Measurements from ENCODE around the gene ZNF526.
A peak's percentile ranks its signal among the peaks of the same experiment; 100 is the strongest.
"Not testable (repeated sequence)": the region's sequence is repeated elsewhere in the genome, so short reads cannot be mapped to it uniquely, and the experiment has no call there.

The ZNF526 gene

DNA sequence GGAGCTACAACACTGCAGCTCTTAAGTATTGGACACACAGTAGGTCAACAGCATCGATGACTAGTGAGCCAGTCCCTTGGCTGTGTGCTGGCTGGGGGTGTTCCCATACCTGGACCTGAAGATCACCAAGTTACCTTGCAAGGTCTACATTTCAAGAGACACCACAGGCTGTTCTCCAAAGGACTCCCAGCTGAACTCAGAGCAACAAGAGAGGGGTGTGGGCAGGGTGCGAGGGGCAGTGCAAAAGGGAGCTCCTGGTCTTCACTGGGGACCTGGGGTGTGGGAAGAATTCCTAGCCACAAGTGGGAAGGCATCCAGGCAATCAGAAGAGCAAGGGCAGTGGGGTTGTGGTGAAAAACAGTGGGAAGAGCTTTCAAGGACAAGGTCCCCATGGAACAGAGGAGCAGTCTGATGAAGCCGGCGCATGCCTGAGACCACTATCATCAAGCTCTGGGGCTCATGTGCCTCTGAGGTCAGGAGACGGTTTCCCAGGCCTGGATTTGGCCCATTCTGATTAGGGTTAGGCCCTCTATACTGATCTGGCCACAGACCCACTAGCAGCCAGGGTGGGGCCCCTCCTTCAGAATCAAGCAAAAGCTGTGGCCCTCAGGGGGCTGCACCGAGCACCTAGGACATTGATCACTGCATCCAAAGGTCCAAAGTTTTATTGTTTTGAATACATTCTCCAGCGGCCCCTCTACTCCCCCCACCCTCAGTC, 27.0 kb downstream of the ZNF526 start:
- DNase-seq, result no peak

DNA sequence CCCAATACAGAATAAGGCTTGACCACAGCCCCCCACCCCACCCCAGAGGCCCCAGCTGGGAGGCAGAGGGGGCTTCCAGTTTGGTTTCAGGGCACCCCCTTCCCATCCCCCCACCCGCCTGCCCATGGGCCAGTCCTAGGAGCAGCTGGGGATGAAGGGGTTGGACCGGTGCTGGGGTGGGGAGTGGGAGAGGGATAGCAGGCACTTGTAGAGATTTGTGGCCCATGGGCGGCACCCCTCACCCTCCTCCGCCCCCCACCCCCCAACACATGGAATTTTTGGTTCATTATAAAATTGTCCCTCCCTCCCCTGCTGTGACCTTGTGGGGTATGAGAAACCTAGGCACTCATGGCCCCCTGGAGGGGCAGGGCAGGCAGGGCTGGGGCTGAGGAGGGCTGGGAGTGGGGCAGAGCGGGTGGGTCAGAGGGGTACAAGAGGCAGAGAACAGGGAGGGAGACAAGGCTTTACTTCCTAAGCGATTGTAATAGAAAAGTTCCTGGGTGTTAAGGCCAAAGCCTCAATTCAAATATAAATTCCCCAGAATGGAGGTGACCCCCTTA, 27.6 kb downstream of the ZNF526 start:
- no peak for DNase-seq

DNA sequence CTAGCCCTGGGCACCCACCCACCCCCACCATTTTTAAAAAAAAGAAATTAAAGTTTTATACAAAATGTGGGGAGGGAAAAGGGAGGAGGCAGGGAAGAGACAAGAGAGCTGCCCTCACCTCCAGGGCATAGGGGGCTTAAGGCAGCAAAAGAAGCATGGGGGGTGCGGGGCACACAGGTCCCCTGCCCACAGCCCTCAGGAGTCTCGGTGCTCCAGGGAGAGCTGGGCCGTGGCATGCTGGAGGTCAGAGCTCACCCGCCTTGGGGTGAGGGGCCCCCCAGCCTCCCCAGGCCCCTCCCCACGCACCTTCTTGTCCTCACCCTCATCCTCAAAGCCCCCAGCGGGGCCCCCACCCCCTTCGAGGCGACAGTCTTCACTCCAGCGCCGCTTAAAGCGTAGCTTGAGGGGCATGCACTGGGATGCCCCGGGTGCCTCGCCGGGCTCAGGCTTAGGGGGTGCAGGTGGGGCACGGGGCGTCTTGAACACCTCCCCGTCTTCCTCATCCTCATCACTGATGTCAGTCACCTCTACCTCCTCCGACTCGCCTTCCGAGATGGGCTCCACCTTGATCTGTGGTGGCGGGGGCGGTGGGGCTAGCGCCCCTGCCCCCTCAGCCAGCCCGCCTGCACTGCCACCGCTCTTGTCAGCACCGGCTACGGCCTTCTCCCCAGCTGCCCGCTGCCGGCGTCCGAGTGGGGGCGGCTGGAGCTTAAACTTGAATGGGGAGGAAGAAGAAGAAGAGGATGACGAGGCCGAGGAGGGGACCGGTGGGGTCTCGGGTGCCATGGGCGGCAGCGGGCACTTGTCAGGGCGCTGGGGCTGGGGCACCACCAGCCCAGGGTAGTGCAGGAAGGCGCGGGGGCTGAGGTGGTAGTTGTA, 28.4 kb downstream of the ZNF526 start:
- no peak for DNase-seq

DNA sequence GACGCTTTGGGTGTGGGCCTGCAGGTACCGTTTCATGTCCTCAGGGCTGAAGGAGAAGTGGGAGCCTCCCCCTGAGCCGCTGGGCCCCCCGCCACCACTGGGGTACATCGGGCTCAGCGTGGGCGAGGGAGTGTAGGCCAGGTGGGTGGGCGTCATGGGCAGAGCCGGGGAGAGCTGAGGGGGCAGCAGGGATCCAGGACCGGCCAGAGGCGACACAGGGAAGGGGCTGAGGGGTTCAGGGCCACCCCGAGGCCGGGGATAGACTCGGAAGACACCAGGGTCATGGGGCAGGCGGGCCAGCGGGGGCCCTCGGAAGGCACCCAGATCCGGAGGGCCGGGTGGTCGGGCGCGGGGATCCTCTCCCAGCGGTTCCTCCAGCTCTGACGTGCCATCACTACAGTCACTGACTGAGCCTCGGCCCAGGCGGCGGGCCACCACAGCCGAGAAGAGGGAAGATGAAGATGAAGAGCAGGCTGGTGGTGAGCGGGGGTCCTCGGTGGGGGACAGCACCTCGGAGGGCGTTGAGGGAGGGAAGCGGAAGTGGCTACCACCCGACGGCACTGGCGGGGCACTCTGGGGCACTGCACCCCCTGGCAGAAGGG, 29.1 kb downstream of the ZNF526 start:
- no peak for DNase-seq

DNA sequence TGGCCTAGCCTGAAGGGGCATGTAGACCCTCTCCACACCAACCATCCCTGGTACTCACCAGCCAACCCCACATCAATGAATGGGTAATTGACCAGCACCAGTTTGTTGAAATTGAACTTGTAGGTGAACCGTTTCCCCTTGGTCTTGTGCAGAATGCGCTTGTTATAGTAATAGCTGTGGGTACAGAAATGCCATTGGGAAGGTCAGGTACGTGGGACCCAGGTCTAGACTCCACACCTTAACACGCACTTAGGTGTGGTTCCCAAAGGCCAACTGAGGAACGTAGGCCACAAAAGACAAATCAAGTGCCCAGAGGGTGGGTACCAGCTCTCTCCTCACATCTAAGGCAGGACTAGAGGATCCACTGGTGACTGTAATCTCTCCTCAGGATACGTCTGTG, 29.7 kb downstream of the ZNF526 start:
- DNase-seq, result no peak

DNA sequence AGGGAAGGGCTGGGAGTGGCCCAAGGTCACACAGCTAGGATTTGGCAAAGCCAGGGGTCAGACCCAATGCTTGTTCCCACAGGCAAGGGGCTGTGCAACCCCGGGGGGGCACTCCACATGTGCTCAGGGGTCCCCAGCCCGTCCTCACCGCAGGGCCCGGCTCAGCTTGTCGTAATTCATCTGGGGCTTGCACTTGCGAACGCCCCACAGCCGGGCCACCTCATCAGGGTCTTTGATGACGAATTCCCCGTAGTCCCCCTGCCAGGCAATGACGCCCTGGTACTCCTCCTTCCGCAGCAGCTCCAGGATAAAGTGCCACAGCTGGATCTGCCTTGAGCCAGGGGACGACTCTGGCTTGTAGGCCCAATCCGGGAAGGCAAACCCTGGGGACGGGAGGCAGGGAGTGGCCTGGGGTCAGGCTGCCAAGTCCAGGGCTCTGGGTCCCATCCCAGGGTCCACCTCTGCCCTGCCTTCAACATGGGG, 30.1 kb downstream of the ZNF526 start:
- no peak for DNase-seq

DNA sequence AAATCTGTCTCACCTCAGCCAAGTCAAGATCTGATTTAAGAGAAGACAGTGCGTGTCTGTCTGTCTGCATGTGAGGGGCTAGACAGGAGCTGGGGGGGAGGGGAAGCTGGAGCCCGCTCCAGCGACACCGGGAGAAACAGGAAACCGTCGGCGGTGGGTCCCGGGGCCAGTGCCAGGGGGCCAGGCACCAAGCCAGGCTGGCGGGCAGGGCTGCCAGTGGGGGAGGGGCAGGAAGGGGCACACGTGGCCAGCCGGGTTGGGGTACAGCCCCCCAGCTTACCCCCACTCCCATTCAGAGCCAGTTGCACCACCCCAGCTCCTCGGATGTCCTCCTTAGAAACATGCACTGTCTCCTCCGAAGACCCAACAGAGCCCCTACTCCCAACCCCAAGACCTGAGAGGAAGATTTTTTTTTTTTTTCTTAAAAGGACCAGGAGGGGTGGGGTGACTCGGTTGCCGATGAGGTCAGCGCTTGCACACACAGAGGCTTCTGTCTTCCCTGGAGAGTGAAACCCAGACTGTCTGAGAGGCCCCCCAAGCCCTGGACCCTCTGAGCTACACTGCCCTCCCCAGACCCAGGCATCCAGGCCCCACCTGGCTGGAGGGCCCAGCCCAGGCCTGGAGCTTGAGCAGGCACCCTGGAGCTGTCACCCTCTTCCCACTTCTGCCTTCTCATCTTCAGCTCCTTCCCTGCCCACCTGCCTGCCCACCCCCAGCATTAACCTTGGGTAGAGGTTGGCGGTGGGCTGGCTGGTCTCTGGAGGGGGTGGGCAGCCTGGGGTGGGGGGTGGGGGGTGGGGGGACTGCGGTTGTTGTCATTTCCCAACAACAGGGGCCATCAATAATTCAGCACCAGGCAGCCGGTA, 30.8 kb downstream of the ZNF526 start:
- no peak for DNase-seq

DNA sequence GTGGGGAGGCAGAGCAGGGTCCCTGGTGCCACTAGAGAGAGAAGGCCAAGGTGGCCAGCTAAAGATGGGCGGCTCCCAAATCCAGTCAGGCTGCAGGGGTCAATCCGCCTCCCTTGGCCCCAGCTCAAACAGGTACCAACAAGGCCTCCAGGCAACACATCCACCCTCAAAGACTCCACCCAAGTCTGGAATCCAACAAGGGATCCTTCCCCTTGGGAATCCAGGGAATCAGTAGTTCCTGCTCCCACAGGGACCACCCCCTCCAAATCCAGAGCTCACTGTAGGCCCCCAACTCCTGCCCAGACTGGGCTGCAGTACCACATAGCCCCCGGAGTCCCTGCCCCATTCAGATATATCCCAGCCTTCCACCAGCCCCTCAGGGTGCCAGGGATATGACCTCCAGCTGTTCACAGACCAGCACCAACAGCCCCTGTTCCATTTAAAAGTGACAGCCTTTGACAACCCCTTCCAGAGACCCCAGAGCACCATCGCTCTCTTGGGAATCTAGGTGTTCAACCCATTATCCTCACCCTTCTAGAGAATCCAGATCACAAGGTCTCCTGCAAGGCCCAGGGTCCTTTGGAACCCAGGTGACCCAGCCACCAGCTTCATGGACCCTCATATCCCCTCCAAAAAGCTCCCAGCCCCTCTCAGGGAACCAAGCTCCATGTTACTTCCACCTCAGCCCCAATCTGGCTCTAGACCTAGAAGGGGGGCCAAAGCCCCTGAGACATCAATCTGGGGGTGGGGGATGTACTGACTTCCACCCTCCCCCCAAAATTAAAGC, 31.7 kb downstream of the ZNF526 start:
- DNase-seq, result no peak

DNA sequence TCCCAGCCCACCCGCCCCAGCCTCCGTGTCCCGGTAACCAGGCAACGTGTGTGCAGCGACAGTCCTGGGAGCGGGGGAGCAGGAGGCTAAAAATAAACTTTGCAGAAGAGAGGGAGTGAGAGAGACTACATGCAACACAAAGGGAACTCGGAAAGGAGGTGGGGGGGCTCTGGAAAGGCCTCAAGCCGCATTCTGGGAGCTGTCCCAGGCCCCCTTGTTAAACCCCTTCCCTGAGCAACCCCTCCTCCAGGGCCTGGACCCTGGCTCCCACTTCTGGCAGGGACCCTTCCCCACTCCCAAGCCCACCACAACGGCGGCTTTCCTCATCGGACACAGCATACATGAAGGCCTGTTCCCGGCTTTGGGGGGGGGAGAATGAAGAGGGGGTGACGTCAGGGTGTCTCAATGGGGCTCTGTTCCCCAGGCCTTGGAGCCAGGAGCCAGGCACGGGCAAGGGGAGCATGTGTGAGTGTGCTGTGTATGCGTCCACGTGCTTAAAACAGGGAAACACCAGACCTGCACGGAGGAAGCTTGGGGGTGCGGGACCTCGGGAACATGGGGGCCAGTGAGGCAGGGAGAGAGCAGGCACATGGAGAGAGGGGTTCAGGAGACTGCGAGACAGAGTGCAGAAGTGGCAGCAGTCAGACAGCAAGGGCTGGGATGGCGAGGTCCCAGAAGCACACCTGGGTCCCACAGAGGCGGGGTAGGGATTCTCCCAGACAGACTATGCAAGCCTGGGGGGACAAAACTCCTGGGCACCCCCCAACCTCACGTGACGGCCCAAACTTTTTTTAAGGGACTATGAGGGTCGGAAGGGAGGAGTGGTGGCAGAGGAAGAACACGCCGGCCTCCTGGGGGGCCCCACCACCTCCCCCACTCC, 32.5 kb downstream of the ZNF526 start:
- no peak for DNase-seq

DNA sequence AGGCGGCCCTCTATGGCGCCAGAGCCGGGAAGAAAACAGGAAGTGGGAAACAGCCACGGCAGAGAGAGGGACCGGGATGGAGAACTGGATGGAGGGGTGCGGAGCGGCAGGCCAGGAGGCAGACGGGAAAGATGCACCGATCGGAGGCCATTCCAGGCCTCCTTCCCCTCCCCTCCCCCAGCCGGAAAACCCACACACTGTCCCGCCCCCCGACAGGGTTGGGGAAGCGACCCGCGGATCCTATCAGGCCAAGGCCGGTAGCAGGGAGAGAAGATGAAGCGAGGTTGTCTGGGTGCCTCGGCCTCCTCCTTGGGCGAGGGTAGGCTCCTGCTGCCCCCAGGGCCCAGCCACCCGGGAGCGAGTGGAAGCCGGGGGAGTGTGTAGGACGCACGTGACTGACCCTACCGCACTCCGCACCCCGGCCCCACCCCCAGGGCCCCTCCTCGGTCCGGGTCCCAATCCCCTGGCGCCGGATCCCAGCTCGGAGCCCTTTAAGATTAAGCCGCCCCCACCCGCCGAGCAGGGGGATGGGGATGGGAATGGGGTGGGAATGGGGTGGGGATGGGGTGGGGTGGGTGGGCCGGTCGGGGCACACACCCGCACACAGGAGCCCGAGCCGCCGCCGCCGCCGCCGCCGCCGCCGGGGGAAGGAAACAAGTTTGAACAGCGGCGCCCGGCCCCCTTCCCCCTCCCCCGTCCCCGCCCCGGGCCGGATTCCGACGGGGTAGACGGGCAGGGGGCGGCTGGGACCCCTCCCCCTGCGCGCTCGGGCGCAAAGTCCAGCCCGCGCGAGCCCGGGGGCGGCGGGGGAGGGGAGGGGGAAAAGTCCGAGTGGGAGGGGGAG, 33.4 kb downstream of the ZNF526 start:
- DNase-seq, result no peak

DNA sequence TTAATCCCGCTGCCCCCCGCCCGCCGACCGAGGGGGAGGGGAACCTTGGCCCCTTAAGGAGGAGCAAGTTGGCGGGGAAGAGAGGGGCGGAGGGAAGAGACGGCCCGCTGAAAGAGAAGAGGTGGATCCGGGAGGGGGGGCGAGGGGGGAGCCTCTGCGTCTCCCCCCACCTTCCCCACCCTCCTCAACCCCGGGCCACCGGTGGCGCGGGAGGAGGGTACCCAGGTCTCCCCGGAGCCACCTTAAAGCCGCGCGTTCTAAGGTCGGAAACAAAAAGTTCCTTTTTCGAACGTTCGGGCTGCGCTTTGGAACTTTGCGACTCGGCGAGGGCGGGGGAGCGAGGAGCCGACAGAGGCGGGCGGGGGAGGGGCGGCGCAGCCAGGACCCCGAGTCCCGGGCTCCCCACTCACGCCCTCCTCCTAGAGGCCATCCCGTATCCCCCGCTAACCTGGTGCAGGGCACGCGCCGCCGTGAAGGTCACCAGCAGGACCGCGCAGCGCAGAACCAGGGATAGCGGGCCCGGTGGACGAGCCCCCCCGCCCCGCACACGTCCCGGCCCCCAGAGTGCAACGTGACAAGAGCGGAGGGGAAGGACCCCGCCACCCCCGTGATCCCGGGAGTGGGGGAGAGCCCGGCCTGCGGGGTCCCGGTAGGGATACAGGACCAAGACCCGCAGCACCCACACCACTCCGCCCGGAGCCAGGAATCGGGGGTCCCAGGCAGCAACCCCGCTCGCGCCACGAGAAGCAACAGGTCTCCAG, 34.2 kb downstream of the ZNF526 start:
- DNase-seq, result no peak

DNA sequence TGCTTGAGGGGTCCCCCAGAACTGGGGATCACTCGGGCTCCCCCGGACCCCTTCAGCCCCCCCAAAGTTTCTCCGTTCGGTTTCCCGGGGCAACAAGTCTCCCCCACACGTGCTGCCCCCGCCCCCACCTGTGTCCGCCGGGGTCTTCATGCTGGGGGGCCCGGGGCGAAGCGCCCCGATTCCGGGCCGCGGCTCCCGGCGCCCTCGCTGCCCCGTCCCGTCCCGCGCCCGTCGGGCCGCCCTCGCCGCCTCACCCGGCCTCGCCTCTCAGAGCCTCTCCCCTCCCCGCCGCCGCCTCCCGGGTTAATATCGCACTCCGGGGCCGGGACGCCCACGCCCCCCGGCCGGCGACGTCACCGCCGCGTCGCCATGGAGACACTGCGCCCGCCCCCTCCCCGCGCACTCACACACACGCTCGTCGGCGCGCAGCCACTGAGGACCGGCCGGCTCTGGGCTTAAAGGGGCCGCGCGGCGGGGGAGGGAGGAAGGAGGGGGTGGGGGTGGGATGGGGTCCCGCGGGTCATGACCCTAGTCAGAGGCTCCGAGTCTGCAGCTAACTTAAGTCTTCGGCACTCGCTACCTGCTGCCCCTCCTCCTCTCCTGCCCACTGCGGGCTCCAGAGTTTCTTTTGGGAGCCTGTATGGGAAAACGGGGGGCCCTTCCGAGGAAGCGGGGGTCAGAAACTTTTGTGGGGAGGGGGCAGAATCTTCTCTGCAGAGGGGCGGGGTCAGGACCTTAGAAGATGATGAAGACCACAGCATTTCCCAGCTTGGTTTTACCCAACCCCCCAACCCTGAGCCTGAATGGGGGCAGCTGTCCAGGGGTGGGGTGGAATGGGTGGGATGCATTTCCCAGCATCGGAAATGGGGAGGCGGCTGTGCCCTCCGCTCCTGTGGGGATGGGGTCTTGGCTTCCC, 35.0 kb downstream of the ZNF526 start, which contains the start of gene ERF:
Gene ERF, minus strand, starts transcription at position 279 of the 916 bp plus-strand sequence. Its CDS starts 129 bp downstream, at position 150.
- peak; percentile 25 for DNase-seq

DNA sequence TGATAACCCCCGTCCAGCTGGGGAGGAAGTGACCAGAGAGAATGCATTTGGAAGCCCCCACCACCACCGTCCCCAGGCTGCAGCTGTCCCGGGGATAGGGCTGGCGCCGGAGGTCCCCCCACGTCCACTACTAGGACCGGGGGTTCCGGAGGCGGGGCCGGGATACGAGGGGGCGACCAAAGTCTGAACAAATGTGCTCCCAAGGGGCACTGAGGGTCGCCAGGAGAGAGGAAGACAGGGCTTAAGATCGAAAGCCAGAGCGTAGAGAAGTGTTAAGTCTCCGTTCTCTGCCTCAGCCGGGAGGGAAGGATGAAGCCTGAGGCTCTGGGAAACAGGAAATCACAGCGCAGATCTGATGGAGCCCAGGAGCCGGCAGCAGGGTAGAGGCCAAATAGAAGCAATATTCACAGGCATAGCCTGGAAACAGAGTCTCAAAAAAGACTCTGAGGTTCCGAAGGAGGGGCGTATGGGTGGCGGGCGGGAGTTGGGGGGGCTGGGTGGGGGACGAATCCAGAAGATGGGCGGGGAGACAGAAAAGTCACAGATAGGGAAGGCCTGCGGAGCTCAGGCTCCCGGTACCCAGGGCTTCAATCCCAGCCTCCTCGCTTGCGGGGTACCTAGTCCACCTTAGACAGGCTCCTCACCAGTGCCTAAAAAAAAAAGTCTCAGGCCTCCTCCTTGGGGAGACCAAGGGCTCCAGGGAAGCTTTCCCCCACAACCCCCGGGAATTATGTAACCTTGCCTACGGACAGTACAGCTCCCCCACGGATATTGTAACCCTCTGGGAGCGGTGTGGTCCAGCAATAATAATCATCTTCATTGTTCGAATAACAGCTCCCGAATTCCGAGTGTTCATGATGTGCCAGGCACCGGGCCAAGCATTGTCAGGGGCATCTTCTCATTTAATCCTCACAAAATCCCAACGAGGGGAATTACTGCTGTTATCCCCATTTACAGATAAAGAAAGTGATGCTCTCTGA, 35.9 kb downstream of the ZNF526 start:
- no peak for DNase-seq

DNA sequence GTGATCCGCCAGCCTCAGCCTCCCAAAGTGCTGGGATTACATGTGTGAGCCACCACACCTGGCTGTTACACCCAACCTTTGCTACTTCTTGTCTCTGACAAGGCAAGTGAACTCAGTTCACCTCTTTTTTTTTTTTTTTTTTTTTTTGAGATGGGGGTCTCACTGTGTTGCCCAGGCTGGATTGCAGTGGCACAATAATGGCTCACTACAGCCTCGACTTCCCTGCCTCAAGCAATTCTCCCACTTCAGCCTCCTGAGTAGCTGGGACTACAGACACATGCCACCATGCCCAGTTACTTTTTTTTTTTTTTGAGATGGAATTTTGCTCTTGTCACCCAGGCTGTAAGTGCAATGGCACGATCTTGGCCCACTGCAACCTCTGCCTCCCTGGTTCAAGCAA, 37.7 kb downstream of the ZNF526 start:
- not testable (repeated sequence) for DNase-seq

DNA sequence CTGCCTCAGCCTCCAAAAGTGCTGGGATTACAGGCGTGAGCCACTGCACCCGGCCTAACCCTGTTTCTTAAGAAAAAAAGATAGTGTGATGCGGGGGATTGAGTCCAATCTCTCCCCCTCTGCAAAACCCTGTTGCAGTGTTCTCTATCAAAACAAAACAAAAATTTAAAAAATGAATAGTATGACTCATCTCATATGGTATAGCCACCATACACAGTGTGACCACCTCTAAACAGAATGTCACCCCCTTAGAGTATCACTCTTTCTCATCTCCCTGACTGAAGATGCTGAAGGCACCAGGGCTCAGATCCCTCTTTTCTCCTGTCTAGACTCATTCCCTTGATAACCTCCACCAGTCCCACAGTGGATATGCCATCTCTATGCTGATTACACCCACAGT, 41.7 kb downstream of the ZNF526 start:
- DNase-seq, result no peak

DNA sequence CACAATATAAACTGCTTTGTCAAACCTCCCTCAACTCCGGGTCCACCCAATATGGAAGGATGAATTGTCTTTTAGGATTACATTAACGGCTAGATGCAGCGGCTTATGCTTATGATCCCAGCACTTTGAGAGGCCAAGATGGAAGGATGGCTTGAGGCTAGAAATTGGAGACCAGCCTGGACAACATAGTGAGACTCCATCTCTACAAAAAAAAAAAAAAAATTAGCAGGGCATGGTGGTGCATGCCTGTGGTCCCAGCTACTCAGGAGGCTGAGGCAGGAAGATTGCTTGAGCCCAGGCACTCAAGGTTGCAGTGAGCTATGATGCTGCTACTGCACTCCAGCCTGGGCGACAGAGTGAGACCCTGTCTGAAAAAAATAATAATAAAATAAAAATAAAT, 46.0 kb downstream of the ZNF526 start:
- DNase-seq, result not testable (repeated sequence)

All from NCI-H1417 treated with DMSO at 0.1 percent for 48 hours (cell line).